Measurements from ENCODE around the gene CNTN5. TPM values are rescaled to one million over a fixed set of nuclear protein-coding genes. Genes with fewer than 3 reads are reported as not detected.

The CNTN5 gene
- total RNA-seq, 3 donors from 2014 or later: 0.35 TPM; not detected in 2

DNA sequence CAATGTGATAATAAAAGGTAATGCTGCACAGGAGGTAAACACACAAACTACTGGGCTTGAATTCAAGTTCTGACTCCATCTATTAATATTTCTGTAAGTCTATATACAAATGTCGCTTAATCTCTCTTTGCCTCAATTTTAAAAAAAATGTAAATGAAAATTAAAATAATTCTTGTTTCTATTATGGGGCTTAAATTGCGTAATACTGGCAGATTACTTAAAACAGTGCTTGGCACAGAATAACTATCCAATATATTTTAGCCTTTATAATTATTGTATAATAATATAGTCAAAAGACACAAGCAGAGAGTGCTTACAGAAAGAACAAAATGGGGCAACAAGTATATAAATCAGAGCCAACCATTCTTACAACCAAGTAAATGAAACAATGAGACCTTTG lies 489.1 kb downstream of the CNTN5 start:
- H3K4me1 ChIP-seq (ENCODE audit: low read depth): no peaks in the 10 kb centered on the region
- no peaks in the 10 kb centered on the region for H3K36me3 ChIP-seq (ENCODE audit: low read depth)
- intact Hi-C loops (cut with DNase I, micrococcal nuclease): no loop called here
- TF ChIP-seq, protein P1, sequence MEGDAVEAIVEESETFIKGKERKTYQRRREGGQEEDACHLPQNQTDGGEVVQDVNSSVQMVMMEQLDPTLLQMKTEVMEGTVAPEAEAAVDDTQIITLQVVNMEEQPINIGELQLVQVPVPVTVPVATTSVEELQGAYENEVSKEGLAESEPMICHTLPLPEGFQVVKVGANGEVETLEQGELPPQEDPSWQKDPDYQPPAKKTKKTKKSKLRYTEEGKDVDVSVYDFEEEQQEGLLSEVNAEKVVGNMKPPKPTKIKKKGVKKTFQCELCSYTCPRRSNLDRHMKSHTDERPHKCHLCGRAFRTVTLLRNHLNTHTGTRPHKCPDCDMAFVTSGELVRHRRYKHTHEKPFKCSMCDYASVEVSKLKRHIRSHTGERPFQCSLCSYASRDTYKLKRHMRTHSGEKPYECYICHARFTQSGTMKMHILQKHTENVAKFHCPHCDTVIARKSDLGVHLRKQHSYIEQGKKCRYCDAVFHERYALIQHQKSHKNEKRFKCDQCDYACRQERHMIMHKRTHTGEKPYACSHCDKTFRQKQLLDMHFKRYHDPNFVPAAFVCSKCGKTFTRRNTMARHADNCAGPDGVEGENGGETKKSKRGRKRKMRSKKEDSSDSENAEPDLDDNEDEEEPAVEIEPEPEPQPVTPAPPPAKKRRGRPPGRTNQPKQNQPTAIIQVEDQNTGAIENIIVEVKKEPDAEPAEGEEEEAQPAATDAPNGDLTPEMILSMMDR (IDR thresholded peaks at IDR 0.05): no peak
- ATAC-seq: no peak
- no peaks in the 10 kb centered on the region for H3K9me3 ChIP-seq
- H3K4me3 ChIP-seq: no peak overlapping the region
- no peak for DNase-seq

DNA sequence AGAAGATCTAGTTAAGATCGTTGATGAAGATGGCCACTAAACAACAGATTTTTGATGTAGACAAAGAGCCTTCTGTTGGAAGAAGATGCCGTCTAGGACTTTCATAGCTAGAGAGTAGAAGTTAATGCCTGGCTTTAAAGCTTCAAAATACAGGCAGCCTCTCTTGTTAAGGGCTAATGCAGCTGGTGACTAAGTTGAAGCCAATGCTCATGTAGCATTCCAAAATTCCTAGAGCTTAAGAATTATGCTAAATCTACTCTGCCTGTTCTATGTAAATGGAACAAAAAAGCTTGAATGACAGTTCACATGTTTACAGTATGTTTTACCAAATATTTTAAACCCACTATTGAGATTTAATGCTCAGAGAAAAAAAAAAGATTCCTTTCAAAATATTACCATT lies 492.6 kb downstream of the CNTN5 start:
- Histone ChIP-seq H3K4me3 (no peak overlapping the region), H3K36me3 (ENCODE audit: low read depth) (no peaks in the 10 kb centered on the region), H3K4me1 (ENCODE audit: low read depth) (no peaks in the 10 kb centered on the region), H3K9me3 (no peaks in the 10 kb centered on the region)
- no peak for DNase-seq
- ATAC-seq: no peak
- TF ChIP-seq, protein P1 (IDR thresholded peaks at IDR 0.05): no peak
- intact Hi-C loops (cut with DNase I, micrococcal nuclease): no loop called here

DNA sequence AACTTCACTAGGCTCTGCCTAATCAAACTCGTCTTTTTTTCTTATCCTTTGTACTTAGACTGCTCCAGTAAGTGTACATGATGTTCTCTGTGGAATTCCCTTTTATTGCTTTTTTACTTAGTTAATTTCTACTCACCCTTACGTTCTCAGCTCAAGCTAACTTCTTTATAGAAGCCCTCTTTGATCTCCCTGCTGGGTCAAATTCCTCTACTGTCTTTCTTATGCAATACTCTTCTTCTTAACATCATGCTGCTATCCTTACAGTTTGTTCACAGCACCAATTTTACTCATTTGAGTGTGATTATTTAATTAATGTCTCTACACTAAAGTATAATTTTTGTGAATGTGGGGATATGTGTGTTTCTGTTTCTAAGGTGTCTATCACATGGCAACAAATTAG lies 498.3 kb downstream of the CNTN5 start:
- ATAC-seq: no peak

DNA sequence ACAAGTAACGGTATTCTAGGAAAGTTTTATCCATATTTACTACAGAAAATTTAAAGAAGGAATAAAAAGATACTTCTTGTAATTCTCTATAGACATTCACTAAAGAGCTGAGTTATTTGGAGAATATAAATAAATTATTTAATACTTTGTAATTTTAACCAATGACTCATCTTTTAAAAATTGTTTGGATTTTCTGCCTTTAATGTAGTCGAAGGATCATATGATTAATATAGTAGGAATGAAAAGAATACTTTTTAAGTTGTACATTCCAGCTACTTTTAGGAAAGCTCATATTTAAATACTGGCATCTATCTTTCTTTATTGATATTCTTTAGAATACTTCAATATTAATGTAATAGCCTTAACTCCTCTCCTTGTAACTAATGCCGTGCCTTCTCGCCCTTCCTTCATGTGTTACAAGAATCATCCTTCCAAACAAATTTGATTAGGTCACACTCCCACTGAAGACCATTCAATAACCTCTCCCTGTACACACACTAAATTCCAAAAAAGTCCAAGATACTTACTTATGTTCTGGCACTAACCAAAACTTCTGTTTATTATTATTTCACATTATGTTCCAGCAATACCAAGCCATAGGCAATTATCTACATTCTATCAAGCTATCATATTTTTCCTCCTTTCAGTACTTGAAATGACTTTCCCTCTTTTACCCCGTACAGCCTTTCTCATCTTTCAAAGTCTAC lies 501.9 kb downstream of the CNTN5 start:
- DNase-seq: no peak
- Histone ChIP-seq H3K4me1 (ENCODE audit: low read depth) (no peaks in the 10 kb centered on the region), H3K36me3 (ENCODE audit: low read depth) (no peaks in the 10 kb centered on the region), H3K4me3 (no peak overlapping the region), H3K9me3 (no peaks in the 10 kb centered on the region)
- no peak for ATAC-seq
- intact Hi-C loops (cut with DNase I, micrococcal nuclease): no loop called here
- TF ChIP-seq, protein P1 (IDR thresholded peaks at IDR 0.05): no peak

More for the DNA sequence above, 498.3 kb downstream of the CNTN5 start:
- Histone ChIP-seq H3K4me3 (no peak overlapping the region), H3K36me3 (ENCODE audit: low read depth) (no peaks in the 10 kb centered on the region), H3K9me3 (no peaks in the 10 kb centered on the region), H3K4me1 (ENCODE audit: low read depth) (no peaks in the 10 kb centered on the region)
- TF ChIP-seq, protein P1 (IDR thresholded peaks at IDR 0.05): no peak
- intact Hi-C loops (cut with DNase I, micrococcal nuclease): no loop called here
- DNase-seq: no peak

DNA sequence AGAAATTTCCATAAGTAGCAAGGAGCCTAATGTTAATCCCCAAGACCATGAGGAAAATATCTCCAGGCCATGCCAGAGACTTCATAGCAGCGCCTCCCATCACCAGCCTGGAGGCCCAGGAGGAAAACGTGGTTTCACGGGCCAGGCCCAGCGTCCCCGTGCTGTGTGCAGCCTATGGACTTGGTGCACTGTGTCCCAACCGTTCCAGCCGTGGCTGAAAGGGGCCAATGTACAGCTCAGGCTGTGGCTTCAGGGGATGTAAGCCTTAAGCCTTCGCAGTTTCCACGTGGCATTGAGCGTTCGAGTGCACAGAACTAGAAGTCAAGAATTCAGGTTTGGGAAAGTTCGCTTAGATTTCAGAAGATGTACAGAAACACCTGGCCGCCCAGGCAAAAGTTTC lies 510.7 kb downstream of the CNTN5 start:
- TF ChIP-seq, protein P1 (IDR thresholded peaks at IDR 0.05): no peak
- ATAC-seq: no peak
- Histone ChIP-seq H3K36me3 (ENCODE audit: low read depth) (no peaks in the 10 kb centered on the region), H3K4me3 (no peak overlapping the region), H3K4me1 (ENCODE audit: low read depth) (no peaks in the 10 kb centered on the region), H3K9me3 (peaks cover 3% of the 10 kb centered on the region)
- intact Hi-C loops (cut with DNase I, micrococcal nuclease): no loop called here
- peak in 1 of 3 donors; percentile 43 for DNase-seq

Measured in mucosa of descending colon (tissue), 3 donors.